Measurements from ENCODE around the gene IL7R.
"Not testable (repeated sequence)": the region's sequence is repeated elsewhere in the genome, so short reads cannot be mapped to it uniquely, and the experiment has no call there.

Gene IL7R

DNA sequence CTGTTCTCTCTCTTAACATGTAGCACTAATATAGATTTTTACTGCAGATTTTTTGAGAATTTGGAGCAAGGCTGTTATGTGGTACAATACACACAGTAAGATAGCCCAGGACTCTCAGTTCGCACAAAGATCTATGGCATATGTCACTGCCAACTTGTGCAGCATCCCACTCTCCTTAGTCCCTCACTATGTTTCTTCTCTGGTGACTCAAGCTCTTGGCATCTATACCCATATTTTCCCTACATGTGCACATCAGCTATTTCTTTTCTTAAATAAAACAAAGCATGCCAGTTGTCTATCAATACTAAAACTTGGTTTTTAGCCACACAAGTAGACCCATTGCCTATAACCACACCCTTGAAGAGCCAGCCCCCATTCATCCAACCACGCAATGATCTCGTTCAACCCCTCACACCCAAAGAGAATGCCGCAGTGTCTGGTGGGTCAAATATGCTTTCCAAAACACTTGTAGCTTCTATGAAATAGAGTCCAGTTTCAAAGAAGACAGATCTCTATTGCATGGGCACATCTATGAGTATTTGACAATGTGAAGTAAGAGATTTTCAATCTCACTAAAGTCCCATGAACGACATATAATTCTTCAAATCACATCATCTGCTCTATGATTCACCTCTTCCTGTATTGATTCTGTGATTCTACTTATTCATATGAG lies 18.2 kb upstream of the IL7R start:
- in situ Hi-C loops (cut with MboI; ENCODE audit: low sequenced_read_pairs) = no loop called here

DNA sequence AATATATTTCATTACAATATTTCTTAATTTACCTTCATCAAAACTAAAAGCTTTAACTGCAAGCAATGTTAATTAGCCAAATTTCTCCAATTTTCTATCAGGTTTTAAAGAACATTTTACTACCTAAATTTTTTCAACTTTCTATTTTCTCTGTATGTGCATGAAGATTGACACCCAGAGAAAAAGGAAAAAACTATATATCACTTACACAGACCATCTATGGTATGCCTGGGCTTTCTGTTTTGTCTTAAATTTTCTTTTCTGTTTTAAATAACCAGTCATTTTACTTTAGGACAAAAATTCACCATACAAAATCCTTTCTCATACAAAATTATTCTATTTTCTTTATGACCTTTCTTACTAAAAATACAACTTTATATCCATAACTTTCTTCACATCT lies 13.8 kb upstream of the IL7R start:
- in situ Hi-C loops (cut with MboI; ENCODE audit: low sequenced_read_pairs) = no loop called here

DNA sequence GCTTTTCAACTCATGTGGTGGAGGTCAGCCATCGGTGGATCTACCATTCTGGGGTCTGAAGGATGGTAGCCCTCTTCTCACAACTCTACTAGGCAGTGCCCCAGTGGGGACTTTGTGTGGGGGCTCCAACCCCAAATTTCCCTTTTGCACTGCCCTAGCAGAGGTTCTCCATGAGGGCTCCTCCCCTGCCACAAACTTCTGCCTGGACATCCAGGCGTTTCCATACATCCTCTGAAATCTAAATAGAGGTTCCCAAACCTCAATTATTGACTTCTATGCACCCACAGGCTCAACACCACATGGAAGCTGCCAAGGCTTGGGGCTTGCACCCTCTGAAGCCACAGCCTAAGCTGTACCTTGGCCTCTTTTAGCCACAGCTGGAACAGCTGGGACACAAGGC lies 11.2 kb upstream of the IL7R start:
- in situ Hi-C loops (cut with MboI; ENCODE audit: low sequenced_read_pairs) = not testable (repeated sequence)

DNA sequence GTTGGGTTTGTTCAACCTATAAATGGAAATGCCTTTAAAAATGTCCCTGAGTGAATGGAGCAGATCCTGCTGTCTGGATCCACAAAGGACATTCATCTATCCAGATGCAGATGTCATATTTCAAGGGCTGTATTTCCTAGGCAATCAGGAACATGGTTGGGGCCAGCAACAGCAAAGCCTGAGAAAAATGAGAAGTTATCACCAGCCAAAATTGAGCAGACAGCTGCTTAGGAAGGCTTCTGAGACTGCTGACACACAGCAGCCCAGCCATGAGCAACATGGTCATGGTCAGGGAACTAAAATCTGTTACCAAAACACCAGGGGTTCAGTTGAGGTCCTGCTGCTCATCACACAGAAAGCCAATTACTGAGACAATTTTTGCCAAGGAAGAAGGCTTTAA lies 9.2 kb upstream of the IL7R start:
- in situ Hi-C loops (cut with MboI; ENCODE audit: low sequenced_read_pairs) = no loop called here

DNA sequence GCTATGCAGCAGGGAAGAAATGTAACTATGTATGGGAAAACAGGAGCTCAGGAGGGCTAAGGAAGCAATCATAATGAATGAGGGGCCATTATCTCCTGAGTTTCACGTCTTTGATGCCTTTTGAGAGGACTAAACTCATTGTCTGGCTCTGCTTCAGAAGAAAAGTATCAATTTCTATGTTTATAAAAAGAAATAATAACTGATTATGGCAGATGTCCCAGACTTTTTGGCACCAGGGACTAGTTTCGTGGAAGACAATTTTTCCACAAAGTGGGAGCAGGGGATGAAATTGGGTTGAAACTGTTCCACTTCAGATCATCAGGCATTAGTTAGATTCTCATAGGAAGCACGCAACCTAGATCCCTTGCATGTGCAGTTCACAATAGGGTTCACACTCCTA lies 8.7 kb upstream of the IL7R start:
- in situ Hi-C loops (cut with MboI; ENCODE audit: low sequenced_read_pairs) = no loop called here

DNA sequence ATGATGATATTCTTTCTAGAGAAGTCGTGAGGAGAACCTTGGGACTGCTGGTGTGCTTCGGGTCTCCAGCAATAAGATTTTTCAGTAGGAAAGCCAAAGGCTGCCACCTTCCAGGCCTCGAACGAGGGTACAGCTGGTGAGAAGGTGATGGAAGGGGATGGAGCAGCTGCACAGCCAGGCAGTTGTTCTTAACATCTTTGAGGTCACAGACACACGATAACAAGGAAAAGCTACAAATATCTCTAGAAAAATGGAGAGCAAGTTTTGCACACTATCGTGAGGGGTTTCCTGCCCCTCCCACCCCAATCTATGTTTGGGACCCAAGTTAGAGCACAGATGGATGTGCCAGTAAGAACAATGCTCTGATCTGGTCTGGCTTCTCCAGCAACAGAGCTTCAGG lies 6.8 kb upstream of the IL7R start:
- in situ Hi-C loops (cut with MboI; ENCODE audit: low sequenced_read_pairs) = no loop called here

DNA sequence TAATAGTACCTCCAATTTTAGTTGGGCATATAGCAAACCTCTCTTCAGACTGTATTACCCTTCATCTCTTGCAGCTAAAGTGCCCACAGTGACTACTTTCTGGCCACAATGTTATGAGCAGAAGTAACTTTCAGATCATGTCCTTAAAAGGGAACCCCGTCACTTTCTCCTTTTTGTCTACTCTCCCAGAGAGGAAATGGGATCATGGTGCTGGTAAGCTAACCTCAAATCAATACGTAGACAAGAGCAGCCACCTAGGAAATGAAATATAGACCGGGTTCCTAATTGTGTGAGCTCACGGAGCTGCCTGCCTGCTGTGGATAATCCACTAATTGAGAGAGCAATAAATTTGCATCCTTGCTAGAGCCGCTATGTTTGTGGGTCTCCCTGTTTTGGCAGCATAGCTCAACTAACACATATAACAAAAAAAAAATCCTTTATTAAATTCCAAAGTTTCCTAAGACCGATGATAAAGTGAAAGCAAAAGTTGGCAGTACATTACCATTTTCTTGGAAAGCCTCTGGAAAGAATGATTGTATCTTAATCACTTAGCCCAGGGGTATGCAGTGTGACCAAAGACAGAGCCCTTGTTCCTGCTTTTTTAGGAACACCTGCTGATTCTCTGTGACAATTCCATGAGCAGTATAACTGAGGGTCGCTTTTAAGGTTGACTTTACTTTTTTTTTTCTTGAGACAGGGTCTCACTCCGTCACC lies 5.6 kb upstream of the IL7R start:
- in situ Hi-C loops (cut with MboI; ENCODE audit: low sequenced_read_pairs) = no loop called here

DNA sequence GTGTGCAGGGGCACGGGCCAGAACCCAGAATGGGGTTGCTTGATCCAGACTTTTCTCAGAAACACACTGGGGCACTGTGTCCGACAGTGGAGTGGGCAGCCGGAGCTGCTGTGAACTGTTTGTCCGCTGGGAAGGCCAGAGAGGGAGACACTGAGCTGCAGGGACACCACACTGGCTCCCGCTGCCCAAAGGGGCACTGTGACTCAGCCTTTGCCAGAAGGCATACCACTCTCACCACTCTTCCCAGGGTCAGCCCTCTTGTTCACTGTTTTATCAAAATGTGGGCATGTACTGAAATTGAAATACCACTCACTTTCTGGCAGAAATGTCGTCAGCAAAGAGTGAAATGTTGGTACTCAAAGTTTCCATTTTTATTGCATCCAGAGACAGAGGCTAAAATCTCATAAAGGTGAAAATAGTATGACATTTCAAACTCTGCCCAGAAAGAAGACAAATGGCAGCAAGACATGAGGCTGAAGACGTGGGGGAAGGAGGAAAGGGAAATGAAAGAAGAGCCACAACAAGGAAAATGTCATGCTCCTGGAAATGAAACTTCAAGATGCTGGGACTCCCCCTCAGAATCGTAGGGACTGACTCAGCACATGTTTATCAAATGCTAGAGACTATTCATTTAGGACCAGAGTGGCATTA lies 4.5 kb upstream of the IL7R start:
- in situ Hi-C loops (cut with MboI; ENCODE audit: low sequenced_read_pairs) = no loop called here

DNA sequence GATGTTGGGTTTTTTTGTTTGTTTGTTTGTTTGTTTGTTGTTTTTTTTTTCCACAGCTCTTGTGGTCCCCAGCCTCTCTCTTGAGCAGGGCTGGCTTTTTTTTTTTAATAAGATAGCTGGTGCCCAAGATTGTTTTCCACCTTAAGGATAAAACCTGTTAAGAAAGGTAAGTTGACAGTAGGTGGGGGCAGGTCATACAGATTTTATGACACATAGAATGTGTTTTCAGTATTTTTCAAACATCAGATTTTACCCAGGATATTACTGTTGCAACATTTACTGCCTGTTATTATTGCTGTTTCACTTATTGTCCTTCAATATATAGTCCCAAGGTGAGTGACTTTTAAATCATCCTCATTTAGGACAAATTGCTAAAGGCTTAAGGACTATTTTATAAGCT lies 3.9 kb upstream of the IL7R start:
- in situ Hi-C loops (cut with MboI; ENCODE audit: low sequenced_read_pairs) = no loop called here

DNA sequence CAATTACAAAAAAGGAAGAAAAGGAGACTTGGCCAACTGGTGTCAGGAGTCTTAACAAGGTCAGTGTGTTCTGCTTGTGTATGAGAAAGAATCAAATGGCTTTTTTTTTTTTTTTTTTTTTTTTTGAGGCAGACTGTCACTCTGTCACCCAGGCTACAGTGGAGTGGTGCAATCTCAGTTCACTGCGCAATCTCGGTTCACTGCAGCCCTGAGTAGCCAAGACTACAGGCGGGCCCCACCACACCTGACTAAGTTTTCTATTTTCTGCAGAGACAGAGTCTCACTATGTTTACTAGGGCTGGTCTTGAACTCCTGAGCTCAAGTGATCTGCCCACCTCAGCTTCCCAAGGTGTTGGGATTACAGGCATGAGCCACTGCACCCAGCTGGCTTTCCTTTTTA lies 3.1 kb upstream of the IL7R start:
- in situ Hi-C loops (cut with MboI; ENCODE audit: low sequenced_read_pairs) = no loop called here

DNA sequence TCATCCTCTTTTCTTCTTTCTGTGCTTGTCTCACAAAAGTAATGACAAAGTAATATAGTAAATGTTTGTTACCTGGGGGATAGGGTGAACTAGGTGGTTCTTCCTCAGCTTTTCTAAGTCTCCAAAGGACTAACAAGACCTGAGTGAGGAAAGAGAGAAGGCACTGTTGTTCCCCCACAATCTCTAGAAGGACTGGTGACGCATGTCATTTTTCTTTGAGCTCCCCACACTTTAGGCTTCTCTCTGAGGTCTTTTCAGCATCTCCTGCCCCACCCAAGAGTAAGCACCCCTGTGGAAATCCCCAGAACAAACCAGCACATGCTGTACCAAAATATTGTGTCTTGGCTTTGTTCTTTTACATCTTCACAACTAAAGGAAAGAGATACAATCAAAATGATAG lies 2.4 kb upstream of the IL7R start:
- in situ Hi-C loops (cut with MboI; ENCODE audit: low sequenced_read_pairs) = no loop called here

DNA sequence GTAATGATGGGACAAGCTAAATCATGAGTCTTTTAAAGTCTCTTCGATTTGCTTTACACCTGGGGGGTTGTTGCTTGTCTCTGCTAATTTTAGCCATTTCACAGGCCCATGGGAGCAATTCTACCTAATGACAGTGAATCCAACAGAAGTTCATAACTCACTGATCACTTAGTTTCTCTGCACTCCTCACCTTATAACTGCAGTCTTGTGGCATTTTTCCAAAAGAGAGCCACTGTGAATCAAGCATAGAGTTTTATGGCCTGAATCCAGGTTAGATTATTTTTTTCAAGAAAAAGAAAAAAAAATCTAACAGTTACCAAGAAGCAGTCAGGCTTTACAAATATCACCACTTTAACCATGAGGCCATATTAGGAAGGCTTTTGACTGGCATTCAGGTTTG lies 1.5 kb upstream of the IL7R start:
- in situ Hi-C loops (cut with MboI; ENCODE audit: low sequenced_read_pairs) = no loop called here

DNA sequence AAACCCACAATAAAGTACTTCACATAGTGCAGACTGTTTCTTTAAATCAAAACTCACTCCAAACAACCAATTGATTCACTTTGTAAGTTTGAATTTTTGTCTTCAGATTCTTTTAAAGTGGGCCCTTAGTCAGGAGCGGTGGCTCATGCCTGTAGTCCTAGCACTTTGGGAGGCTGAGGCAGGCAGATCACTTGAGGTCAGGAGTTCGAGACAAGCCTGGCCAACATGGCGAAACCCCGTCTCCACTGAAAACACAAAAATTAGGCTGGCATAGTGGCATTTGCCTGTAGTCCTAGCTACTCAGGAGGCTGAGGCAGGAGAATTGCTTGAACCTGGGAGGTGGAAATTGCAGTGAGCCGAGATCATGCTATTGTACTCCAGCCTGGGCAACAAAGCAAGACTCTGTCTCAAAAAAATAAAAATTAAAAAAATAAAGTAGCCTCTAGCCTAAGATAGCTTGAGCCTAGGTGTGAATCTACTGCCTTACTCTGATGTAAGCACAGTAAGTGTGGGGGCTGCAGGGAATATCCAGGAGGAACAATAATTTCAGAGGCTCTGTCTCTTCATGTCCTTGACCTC lies 416 bp upstream of the IL7R start:
- in situ Hi-C loops (cut with MboI; ENCODE audit: low sequenced_read_pairs) = not testable (repeated sequence)

DNA sequence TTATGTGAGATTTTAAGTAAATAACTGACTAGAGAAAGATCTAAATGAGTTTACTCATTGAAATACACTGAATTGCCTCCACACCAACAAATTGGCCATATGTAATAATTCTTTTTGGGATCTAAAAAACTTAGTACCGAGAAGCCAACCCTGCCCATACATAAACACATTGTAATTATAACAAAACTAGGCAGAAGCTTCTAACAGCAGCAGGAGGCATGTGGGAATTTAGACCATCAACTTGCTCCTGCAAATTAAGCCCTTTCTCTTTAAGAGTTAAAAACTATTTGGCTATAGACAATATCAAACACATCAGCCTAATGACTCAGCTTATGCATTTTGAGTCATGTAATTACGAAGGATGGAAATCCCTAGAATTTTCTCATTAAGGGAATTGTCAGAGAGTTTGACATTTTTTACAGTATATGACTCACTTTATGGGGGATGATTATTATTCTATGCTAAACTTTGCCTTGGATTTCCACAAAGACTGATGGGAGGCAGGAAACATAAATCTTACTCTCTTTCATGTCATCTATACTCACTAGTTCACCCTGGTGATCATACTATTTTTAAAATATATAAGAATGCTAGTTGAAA lies 1.0 kb downstream of the IL7R start:
- in situ Hi-C loops (cut with MboI; ENCODE audit: low sequenced_read_pairs) = no loop called here

DNA sequence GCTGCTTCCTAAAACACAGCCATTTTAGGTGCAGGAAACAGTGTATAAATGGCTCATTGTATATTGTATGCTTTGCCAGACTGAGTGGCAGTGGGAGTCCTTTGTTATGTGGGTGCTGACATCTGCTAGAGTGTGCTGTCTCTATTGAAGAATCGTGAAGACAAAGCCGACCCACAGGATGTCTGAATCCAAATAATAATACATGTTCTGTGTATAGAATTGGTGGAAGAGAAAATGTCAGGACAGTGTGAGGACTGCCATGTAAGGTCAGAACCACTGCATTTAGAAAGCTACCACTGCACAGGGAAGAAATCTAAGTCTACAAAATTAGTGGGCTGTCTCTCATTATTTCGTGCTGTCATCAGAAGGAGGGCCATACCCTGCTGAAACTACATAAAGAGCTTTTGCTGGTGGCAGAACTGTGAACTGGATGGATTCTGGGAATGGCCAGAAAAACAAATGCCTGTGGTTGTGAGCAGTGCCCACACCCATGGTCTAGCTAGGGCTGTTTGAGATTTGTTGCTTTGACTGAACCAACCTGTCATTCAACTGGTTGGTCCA lies 2.5 kb downstream of the IL7R start:
- in situ Hi-C loops (cut with MboI; ENCODE audit: low sequenced_read_pairs) = no loop called here

DNA sequence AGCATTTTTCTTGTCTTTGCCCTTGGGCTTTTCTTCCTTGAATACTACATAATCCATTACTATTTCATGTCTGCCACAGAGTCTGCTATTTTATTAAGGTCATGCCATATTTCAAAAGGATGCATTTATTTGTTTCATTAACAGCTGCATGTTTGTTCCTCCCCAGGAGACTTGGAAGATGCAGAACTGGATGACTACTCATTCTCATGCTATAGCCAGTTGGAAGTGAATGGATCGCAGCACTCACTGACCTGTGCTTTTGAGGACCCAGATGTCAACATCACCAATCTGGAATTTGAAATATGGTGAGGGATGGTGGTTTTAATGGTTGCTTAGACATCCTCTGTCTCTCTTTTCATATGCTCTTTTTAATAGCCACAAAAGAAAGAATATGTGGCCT lies 4.0 kb downstream of the IL7R start:
- in situ Hi-C loops (cut with MboI; ENCODE audit: low sequenced_read_pairs) = no loop called here

DNA sequence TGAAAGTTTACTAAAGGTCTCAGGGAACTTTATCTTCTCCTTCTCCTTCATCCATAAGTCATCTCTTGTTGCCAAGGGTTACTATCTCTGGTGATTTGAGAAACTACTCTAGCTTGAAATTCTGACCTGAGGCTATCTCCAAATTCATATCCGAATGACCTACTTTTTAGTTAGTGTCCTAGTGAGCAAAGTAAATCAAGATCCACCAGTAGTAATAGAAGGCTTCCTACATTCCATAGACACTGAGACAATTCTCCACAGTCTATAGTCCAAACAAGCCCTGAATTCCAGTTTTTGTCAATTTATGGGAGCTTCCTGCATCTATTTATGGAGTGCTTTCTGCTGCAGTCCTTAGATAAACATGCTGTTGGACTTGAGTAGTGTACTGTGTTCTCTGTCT lies 5.0 kb downstream of the IL7R start:
- in situ Hi-C loops (cut with MboI; ENCODE audit: low sequenced_read_pairs) = no loop called here

DNA sequence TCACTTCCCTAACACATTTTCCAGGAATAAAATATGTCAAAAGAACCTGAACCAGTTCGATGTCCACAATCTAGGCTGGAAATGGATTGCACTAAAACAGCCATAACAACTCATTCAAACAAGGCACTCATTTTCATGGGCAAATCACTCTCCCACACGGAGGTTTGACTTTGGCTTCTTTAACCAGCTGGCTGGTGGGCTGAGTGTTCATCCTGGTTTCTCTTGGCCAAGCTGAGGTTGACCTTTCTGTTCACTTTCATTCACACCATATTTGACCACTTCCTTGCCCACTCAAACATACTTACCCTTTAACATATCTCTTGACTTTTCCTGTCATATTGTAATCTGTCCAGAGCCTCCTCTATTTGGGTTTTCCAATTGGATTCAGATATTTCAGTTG lies 5.4 kb downstream of the IL7R start:
- in situ Hi-C loops (cut with MboI; ENCODE audit: low sequenced_read_pairs) = no loop called here

DNA sequence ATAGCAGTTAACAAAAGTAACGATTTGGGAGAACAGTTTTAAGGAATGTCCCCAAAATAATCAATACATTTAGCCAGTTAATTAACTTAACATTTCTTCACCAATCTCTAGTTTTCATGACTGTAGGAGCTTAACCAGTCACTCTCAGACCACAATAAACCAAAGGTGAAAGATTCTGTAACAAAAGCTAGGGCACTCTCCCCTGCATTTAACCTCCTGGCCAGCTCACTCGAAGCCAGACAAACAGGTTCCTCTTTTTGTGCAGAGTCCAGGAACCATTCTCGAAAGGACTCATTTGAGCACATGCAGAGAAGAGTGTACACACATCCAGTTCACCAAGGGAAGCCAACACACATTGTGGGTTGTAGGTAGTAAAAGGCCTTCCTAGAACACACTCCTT lies 6.5 kb downstream of the IL7R start:
- in situ Hi-C loops (cut with MboI; ENCODE audit: low sequenced_read_pairs) = no loop called here

DNA sequence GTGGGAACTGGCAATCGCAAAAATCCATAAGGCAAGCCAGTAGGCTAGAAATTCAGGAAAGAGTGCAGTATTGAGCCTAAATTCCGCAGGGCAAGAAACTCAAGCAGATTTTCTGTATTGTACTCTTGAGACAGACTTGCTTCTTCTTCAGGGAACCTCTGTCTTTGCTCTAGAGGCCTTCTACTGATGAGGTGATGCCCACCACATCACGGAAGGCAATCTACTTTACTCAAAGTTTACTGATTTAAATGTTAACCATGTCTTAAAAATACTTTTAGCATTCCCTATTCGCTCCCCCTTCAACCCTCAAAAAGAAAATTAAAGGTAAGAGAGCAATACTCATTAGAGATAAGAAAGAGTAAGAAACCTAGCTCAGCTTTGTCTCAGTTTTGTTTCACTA lies 11.3 kb downstream of the IL7R start:
- in situ Hi-C loops (cut with MboI; ENCODE audit: low sequenced_read_pairs) = no loop called here

DNA sequence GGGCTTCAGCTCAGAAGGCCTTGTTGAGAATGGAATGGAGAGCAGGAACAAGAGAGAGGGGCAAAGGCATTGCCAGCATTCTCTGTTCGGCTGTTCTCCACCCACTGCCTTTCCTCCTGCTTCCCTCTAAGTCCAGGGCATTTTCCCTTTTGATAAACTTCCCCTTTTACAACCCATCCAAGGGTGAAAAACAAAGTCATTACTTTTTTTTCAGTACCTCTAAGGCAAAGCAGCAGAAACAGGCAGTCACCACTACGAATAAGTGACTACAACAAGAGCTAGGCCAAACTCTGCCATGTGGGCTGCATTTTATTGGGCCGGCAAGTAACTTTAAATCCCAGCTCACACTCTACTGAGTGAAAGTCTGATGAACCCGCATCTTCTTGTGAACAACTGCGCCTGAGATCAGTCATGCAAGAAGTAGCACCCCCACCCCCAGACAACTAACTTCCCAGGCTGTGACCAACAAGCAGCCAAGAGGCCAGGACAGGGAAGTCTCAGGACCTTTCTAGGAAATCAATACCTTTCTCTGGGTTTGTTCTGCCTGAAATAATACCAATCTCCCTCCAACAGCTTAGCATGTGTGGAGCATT lies 13.1 kb downstream of the IL7R start:
- in situ Hi-C loops (cut with MboI; ENCODE audit: low sequenced_read_pairs) = no loop called here
